Activated naive CD4-positive, alpha-beta T cell treated with anti-CD3 and anti-CD28 coated beads for 36 hours (primary cell): ENCODE measurements around the gene XIRP2. TPM values are rescaled to one million over a fixed set of nuclear protein-coding genes. Genes with fewer than 3 reads are reported as not detected.
"Not testable (repeated sequence)": the region's sequence is repeated elsewhere in the genome, so short reads cannot be mapped to it uniquely, and the experiment has no call there.

Experiments
- CTCF ChIA-PET: fragments of 350-600 bp; sonication (Branson Sonifier 250); formaldehyde crosslinking; loops from one replicate; lab custom pipeline; 2021; ENCODE audit warnings: antibody characterized with exemption; lab: Charles Lee
- DNase-seq: peaks from one replicate; pipeline ENCODE4 v3.0.0-alpha.2; 2020
- H3K27ac Mint-ChIP-seq: one replicate; pipeline ENCODE4 v1.8.0; 2021; ENCODE audit warnings: mild to moderate bottlenecking, mixed read lengths
- H3K27me3 Mint-ChIP-seq: one replicate; pipeline ENCODE4 v1.8.0; 2021; ENCODE audit warnings: low read depth, mixed read lengths
- H3K36me3 Mint-ChIP-seq: one replicate; pipeline ENCODE4 v1.8.0; 2021; ENCODE audit warnings: low read depth, mixed read lengths
- H3K4me1 Mint-ChIP-seq: one replicate; pipeline ENCODE4 v1.8.0; 2021; ENCODE audit warnings: low read depth, mixed read lengths
- H3K4me3 Mint-ChIP-seq: one replicate; pipeline ENCODE4 v1.8.0; 2021; ENCODE audit warnings: mild to moderate bottlenecking, moderate library complexity, mixed read lengths
- H3K9me3 Mint-ChIP-seq: one replicate; pipeline ENCODE4 v1.8.0; 2021; ENCODE audit warnings: mixed read lengths
- intact Hi-C: fragments of 100-400 bp; cut with micrococcal nuclease; formaldehyde crosslinking; loops from one replicate; pipeline ENCODE4 v1.15.1; 2023
- total RNA-seq, 2 experiments: library from RNA; stranded (reverse); gene quantifications; one replicate each; pipeline ENCODE4 v1.2.3, GENCODE V29; 2021

XIRP2 gene
- total RNA-seq, 2 experiments from 2014 or later: not detected

GRCh38 chr2:167258712-167259111, 370.4 kb downstream of the XIRP2 start:
- intact Hi-C loops: no loop called here
- H3K27ac Mint-ChIP-seq: no peak overlapping the region
- CTCF ChIA-PET: no interaction called here
- H3K4me3 Mint-ChIP-seq: no peak overlapping the region
- no peaks in the 10 kb centered on the region for H3K36me3 Mint-ChIP-seq
- H3K9me3 Mint-ChIP-seq: no peaks in the 10 kb centered on the region
- no peak for DNase-seq
- no peaks in the 10 kb centered on the region for H3K27me3 Mint-ChIP-seq
- no peaks in the 10 kb centered on the region for H3K4me1 Mint-ChIP-seq

- Mint-ChIP-seq H3K27me3 (no peaks in the 10 kb centered on the region), H3K4me1 (no peaks in the 10 kb centered on the region), H3K4me3 (no peak overlapping the region), H3K9me3 (peaks cover 11% of the 10 kb centered on the region), H3K27ac (no peak overlapping the region), H3K36me3 (no peaks in the 10 kb centered on the region)
- CTCF ChIA-PET: interaction anchor here (0.5 to 1.3 kb wide), 3 partner anchors 26 to 1160 kb away, joined by 3 to 4 read pairs (median 4); no protein-coding TSS in a partner anchor
- DNase-seq: peak; percentile 10
- intact Hi-C loops: no loop called here
These were observed 376.1 kb downstream of the XIRP2 start for GRCh38 chr2:167264380-167264779.

- Mint-ChIP-seq H3K4me3 (no peak overlapping the region), H3K4me1 (no peaks in the 10 kb centered on the region), H3K36me3 (no peaks in the 10 kb centered on the region), H3K9me3 (peaks cover 12% of the 10 kb centered on the region), H3K27me3 (no peaks in the 10 kb centered on the region), H3K27ac (no peak overlapping the region)
- no peak for DNase-seq
- CTCF ChIA-PET: interaction anchor here (1.1 to 1.3 kb wide), 2 partner anchors 26 to 854 kb away, joined by 4 read pairs; no protein-coding TSS in a partner anchor
- intact Hi-C loops: no loop called here
These were observed 376.7 kb downstream of the XIRP2 start for GRCh38 chr2:167265004-167265403.

GRCh38 chr2:167265722-167266121, 377.4 kb downstream of the XIRP2 start:
- H3K9me3 Mint-ChIP-seq: peaks cover 12% of the 10 kb centered on the region
- H3K27me3 Mint-ChIP-seq: no peaks in the 10 kb centered on the region
- intact Hi-C loops: no loop called here
- H3K4me3 Mint-ChIP-seq: no peak overlapping the region
- no peak overlapping the region for H3K27ac Mint-ChIP-seq
- no peaks in the 10 kb centered on the region for H3K36me3 Mint-ChIP-seq
- no peak for DNase-seq
- CTCF ChIA-PET: no interaction called here
- H3K4me1 Mint-ChIP-seq: no peaks in the 10 kb centered on the region

DNA sequence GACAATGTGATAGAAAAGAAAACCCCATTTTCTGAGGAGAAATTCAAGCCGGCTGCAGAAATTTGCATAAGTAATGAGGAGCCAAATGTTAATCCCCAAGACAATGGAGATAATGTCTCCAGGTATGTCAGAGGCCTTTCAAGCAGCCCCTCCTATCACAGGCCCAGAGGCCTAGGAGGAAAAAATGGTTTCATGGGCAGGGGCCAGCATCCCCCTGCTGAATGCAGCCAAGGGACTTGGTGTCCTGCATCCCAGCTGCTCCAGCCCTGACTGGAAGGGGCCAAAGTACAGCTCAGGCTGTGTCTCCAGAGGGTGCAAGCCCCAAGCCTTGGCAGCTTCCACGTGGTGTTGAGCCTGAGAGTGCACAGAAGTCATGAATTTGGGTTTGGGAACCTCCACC, 380.0 kb downstream of the XIRP2 start:
- intact Hi-C loops, H3K27me3 Mint-ChIP-seq, CTCF ChIA-PET, H3K4me1 Mint-ChIP-seq, H3K36me3 Mint-ChIP-seq, H3K27ac Mint-ChIP-seq, H3K4me3 Mint-ChIP-seq, DNase-seq: not testable (repeated sequence)
- H3K9me3 Mint-ChIP-seq: peaks cover 12% of the 10 kb centered on the region

DNA sequence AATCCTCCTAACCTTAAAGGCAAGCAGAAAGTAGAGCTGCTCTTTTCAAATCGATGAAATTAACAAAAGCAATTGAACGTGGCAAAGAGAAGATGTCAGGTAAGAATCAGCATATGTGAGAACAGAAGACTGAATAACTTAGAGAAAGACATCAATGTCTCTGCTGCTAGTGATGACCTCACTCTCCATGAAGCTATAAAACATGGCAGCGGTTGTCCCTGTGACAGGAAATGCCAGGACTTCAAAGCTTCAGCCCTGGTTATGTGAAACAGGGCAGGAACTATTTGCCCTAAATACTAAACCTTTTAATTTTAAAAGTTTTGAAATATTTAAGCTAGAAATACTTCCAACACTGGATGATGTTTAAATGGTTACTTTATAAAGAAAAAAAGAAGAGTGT, 383.7 kb downstream of the XIRP2 start:
- Mint-ChIP-seq H3K36me3 (no peaks in the 10 kb centered on the region), H3K4me1 (no peaks in the 10 kb centered on the region), H3K27me3 (no peaks in the 10 kb centered on the region), H3K9me3 (peaks cover 12% of the 10 kb centered on the region), H3K27ac (no peak overlapping the region), H3K4me3 (no peak overlapping the region)
- no peak for DNase-seq
- intact Hi-C loops: no loop called here
- CTCF ChIA-PET: no interaction called here

DNA sequence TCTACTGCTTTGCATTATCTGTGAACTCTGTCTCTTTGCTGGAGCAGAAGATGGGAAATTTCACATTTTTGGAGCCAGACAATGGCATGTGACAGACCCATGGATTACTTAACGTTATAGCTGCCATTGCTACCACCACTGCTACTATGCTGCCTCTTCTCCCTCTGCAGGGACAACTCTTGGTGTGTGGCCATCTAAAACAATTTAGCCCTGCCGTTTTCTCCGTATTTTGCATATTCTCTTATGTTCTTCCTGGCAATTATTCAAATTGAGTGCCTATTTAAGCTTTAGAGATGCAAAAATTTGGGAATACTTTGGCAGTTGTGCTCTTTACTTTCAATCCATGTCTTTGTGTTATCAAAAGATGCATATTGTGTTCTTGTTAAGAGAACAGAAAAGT, 386.8 kb downstream of the XIRP2 start:
- no peak overlapping the region for H3K27ac Mint-ChIP-seq
- H3K36me3 Mint-ChIP-seq: no peaks in the 10 kb centered on the region
- no peaks in the 10 kb centered on the region for H3K9me3 Mint-ChIP-seq
- no peaks in the 10 kb centered on the region for H3K4me1 Mint-ChIP-seq
- CTCF ChIA-PET: no interaction called here
- no peak overlapping the region for H3K4me3 Mint-ChIP-seq
- no peaks in the 10 kb centered on the region for H3K27me3 Mint-ChIP-seq
- intact Hi-C loops: no loop called here
- DNase-seq: no peak

DNA sequence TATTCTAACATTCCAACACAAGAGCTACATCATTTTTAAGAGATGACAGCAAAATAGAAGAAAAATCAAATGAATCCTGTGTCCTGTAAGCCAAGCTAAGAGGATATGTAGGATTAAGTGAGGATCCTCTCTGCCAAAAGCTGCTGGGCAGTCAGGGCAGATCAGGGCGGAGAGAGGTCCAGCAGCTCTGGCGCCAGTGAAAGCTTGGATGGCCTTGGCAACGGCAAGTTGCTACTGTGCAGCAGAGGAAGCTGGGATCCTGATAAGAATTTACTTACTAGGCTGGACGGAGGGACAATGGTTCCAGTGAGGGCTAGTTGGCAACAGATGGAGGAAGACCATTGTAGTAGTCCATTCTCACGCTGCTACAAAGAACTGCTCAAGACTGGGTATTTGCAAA, 391.5 kb downstream of the XIRP2 start:
- H3K36me3 Mint-ChIP-seq: no peaks in the 10 kb centered on the region
- H3K27ac Mint-ChIP-seq: no peak overlapping the region

GRCh38 chr2:167287212-167287611, 398.9 kb downstream of the XIRP2 start:
- no peaks in the 10 kb centered on the region for H3K9me3 Mint-ChIP-seq
- no peaks in the 10 kb centered on the region for H3K4me1 Mint-ChIP-seq
- DNase-seq: no peak
- peaks cover 29% of the 10 kb centered on the region for H3K27me3 Mint-ChIP-seq
- no peak overlapping the region for H3K27ac Mint-ChIP-seq
- intact Hi-C loops: no loop called here
- H3K36me3 Mint-ChIP-seq: no peaks in the 10 kb centered on the region
- no peak overlapping the region for H3K4me3 Mint-ChIP-seq
- CTCF ChIA-PET: no interaction called here

More for the DNA sequence above, 391.5 kb downstream of the XIRP2 start:
- intact Hi-C loops: no loop called here
- Mint-ChIP-seq H3K4me1 (no peaks in the 10 kb centered on the region), H3K4me3 (no peak overlapping the region), H3K27me3 (peaks cover 11% of the 10 kb centered on the region), H3K9me3 (no peaks in the 10 kb centered on the region)
- DNase-seq: no peak
- CTCF ChIA-PET: no interaction called here

- DNase-seq: no peak
- Mint-ChIP-seq H3K4me1 (peaks cover 12% of the 10 kb centered on the region), H3K27ac (no peak overlapping the region), H3K9me3 (no peaks in the 10 kb centered on the region), H3K36me3 (no peaks in the 10 kb centered on the region), H3K27me3 (peaks cover 34% of the 10 kb centered on the region), H3K4me3 (no peak overlapping the region)
- CTCF ChIA-PET: interaction anchor here (1.3 kb wide), 1 partner anchor 25 kb away, joined by 4 read pairs; no protein-coding TSS in a partner anchor
- intact Hi-C loops: loop anchor here (5.0 kb wide), 1 partner anchor 753 kb away; no protein-coding TSS in a partner anchor
These were observed 401.6 kb downstream of the XIRP2 start for GRCh38 chr2:167289651-167290410.

GRCh38 chr2:167292430-167293171, 404.3 kb downstream of the XIRP2 start, which contains the start of gene B3GALT1:
Gene B3GALT1, plus strand, starts transcription at chr2:167293001.
- Mint-ChIP-seq H3K9me3 (no peaks in the 10 kb centered on the region), H3K27me3 (peaks cover 38% of the 10 kb centered on the region), H3K4me1 (peaks cover 12% of the 10 kb centered on the region), H3K4me3 (peak within 1 kb of the TSS; percentile 75), H3K27ac (no peak within 1 kb of the TSS), H3K36me3 (no peaks in the 10 kb centered on the region)
- intact Hi-C loops: loop anchor here (2.0 to 5.0 kb wide), 2 partner anchors 755 to 826 kb away; no protein-coding TSS in a partner anchor
- CTCF ChIA-PET: interaction anchor here (1.3 kb wide), 1 partner anchor 11 kb away, joined by 4 read pairs; no protein-coding TSS in a partner anchor
- peak; percentile 76 for DNase-seq

- Mint-ChIP-seq H3K36me3 (no peaks in the 10 kb centered on the region), H3K4me1 (peaks cover 12% of the 10 kb centered on the region), H3K4me3 (peak overlapping the region; percentile 75), H3K27me3 (peaks cover 38% of the 10 kb centered on the region), H3K9me3 (no peaks in the 10 kb centered on the region), H3K27ac (no peak overlapping the region)
- DNase-seq: peak; percentile 6
- intact Hi-C loops: loop anchor here (2.0 to 5.0 kb wide), 2 partner anchors 756 to 826 kb away; no protein-coding TSS in a partner anchor
- CTCF ChIA-PET: interaction anchor here (1.3 kb wide), 1 partner anchor 11 kb away, joined by 4 read pairs; no protein-coding TSS in a partner anchor
These were observed 405.0 kb downstream of the XIRP2 start for GRCh38 chr2:167293172-167293781.
